Lung (tissue), 12 donors: ENCODE measurements around the gene TTC7B. TPM values are rescaled to one million over a fixed set of nuclear protein-coding genes. Genes with fewer than 3 reads are reported as not detected.

Experiments
- ATAC-seq: fragments of 200-7000 bp; cut with Tn5 transposase; one replicate; pipeline ENCODE4 v1.9.1; 2020; ENCODE audit warnings: moderate number of reproducible peaks; ENCODE audit not compliant: insufficient read depth, low FRiP score
- DNase-seq, 3 donors: peaks; one replicate each; pipeline ENCODE4 v3.0.0-alpha.2; 2013 to 2017
- H3K27ac ChIP-seq, 2 donors: one replicate each; pipeline ENCODE4 v1.5.1; 2013; ENCODE audit warnings: mild to moderate bottlenecking in 2 of 2, moderate library complexity in 2 of 2, control low read depth in 1 of 2, inconsistent platforms in 1 of 2, low read depth in 1 of 2, low read length in 1 of 2
- H3K27me3 ChIP-seq, 3 donors: one replicate each; pipeline ENCODE4 v1.5.1; 2013; ENCODE audit warnings: low read length in 2 of 3; ENCODE audit not compliant: control insufficient read depth in 3 of 3, insufficient read depth in 3 of 3
- H3K36me3 ChIP-seq, 4 donors: one replicate each; pipeline ENCODE4 v1.5.1; 2013; ENCODE audit warnings: low read length in 4 of 4, mild to moderate bottlenecking in 1 of 4, moderate library complexity in 1 of 4; ENCODE audit not compliant: control insufficient read depth in 4 of 4, insufficient read depth in 4 of 4
- H3K4me1 ChIP-seq, 5 donors: one replicate each; pipeline ENCODE4 v1.5.1; 2013; ENCODE audit warnings: low read length in 5 of 5, mild to moderate bottlenecking in 2 of 5, moderate library complexity in 1 of 5; ENCODE audit not compliant: control insufficient read depth in 5 of 5, insufficient read depth in 5 of 5
- H3K4me3 ChIP-seq: one replicate; pipeline ENCODE4 v1.5.1; 2013; ENCODE audit warnings: mild to moderate bottlenecking, control low read depth, moderate library complexity
- H3K9ac ChIP-seq, 2 donors: one replicate each; pipeline ENCODE4 v1.5.1; 2013; ENCODE audit warnings: low read length in 2 of 2, control low read depth in 1 of 2; ENCODE audit not compliant: insufficient read depth in 1 of 2
- H3K9me3 ChIP-seq, 4 donors: one replicate each; pipeline ENCODE4 v1.5.1; 2013; ENCODE audit warnings: low read length in 3 of 4, mild to moderate bottlenecking in 1 of 4, moderate library complexity in 1 of 4; ENCODE audit not compliant: control insufficient read depth in 4 of 4, insufficient read depth in 3 of 4
- CTCF ChIP-seq: IDR thresholded peaks from 2 replicates; pipeline ENCODE4 v1.5.1; 2012; ENCODE audit warnings: mild to moderate bottlenecking; ENCODE audit errors: control extremely low read depth, extremely low read depth
- WGBS, 2 donors: extraction: QIAGEN DNeasy Blood & Tissue Kit; methylation state at CpG; one replicate each; pipeline ENCODE4 v1.1.7; 2013; 5-methylcytosine and 5-hydroxymethylcytosine counted together
- polyA plus RNA-seq, 2 donors: library from polyadenylated mRNA; stranded (reverse); fragments of 200-250 nt; gene quantifications; one replicate each; pipeline ENCODE4 v1.2.1, GENCODE V29; 2013
- total RNA-seq, 2 donors: library from RNA; depleted of rRNA in 1 of 2; stranded (reverse); fragments of >200 nt in 1 of 2; gene quantifications; one replicate each; pipeline ENCODE4 v1.2.1, GENCODE V29; 2014 to 2021
- donor health status: control.
- donor health status: control.
- donor health status: Bipolar disorder and iron deficiency.
- donor health status: healthy.
- donor health status: DM: yes; HTN: yes; CAD: no.

Gene TTC7B
- total and polyA plus RNA-seq, 4 donors = 11.0 to 39.6 (median 23.0) TPM

GRCh38 chr14:90552465-90553297 lies 263.5 kb downstream of the TTC7B start:
- ATAC-seq (no peak), DNase-seq (no peak)
- H3K27me3 ChIP-seq = no peaks in the 10 kb centered on the region
- no peak overlapping the region for H3K9ac ChIP-seq
- H3K4me3 ChIP-seq = no peak overlapping the region
- H3K27ac ChIP-seq = no peak overlapping the region
- WGBS, 2 donors = 92 to 93% methylated on average over 17 of the region's 17 CpGs
- peaks cover 0 to 29% (median 15%) of the 10 kb centered on the region in 5 donors for H3K4me1 ChIP-seq
- no peak for TF ChIP-seq CTCF
- H3K36me3 ChIP-seq = peaks cover 0 to 3% (median 0%) of the 10 kb centered on the region in 4 donors
- H3K9me3 ChIP-seq = peaks cover 0 to 5% (median 0%) of the 10 kb centered on the region in 4 donors

- Histone ChIP-seq H3K9me3 (peaks cover 0 to 5% (median 0%) of the 10 kb centered on the region in 4 donors), H3K4me3 (no peak overlapping the region), H3K36me3 (peaks cover 0 to 3% (median 0%) of the 10 kb centered on the region in 4 donors), H3K9ac (no peak overlapping the region), H3K27ac (no peak overlapping the region), H3K4me1 (peaks cover 0 to 29% (median 15%) of the 10 kb centered on the region in 5 donors), H3K27me3 (no peaks in the 10 kb centered on the region)
- TF ChIP-seq CTCF = no peak
- DNase-seq = no peak
- WGBS, 2 donors = 86 to 91% methylated on average over 11 of the region's 11 CpGs
- ATAC-seq = no peak
Observed at GRCh38 chr14:90551733-90552464, 264.3 kb downstream of the TTC7B start.

- no peak for ATAC-seq
- Histone ChIP-seq H3K9ac (no peak overlapping the region), H3K27ac (no peak overlapping the region), H3K4me3 (no peak overlapping the region), H3K4me1 (peaks cover 0 to 29% (median 16%) of the 10 kb centered on the region in 5 donors), H3K27me3 (no peaks in the 10 kb centered on the region), H3K9me3 (peaks cover 0 to 5% (median 0%) of the 10 kb centered on the region in 4 donors), H3K36me3 (peaks cover 0 to 3% (median 0%) of the 10 kb centered on the region in 4 donors)
- WGBS, 2 donors = 82 to 95% methylated on average over 6 of the region's 6 CpGs
- TF ChIP-seq CTCF = no peak
- DNase-seq = no peak
Observed at GRCh38 chr14:90551070-90551704, 265.0 kb downstream of the TTC7B start.
